Pancreas (tissue), 10 donors: Measurements from ENCODE around the gene TBX20. TPM values are rescaled to one million over a fixed set of nuclear protein-coding genes. Genes with fewer than 3 reads are reported as not detected.
"Not testable (repeated sequence)": the region's sequence is repeated elsewhere in the genome, so short reads cannot be mapped to it uniquely, and the experiment has no call there.

ENCODE experiments used
- ATAC-seq, 4 donors: fragments of 200-7000 bp; cut with Tn5 transposase; one replicate each; pipeline versions ENCODE4 v1.8.0 to v1.9.1; 2020; ENCODE audit warnings: mild to moderate bottlenecking in 4 of 4, moderate library complexity in 4 of 4
- DNase-seq, 6 donors: peaks; one replicate each; pipeline ENCODE4 v3.0.0-alpha.2; 2020
- FAIRE-seq: peaks from 2 replicates; lab custom pipeline; 2012; peaks lifted over from hg19 to GRCh38; lab: Jason Lieb, UNC
- H3K27ac ChIP-seq, 4 donors: fragments of 200-600 bp; sonication (generic); 1 replicate in 3 of 4; 2 replicates in 1 of 4; pipeline versions ENCODE4 v1.5.0 to v1.8.0; 2020
- H3K27me3 ChIP-seq, 4 donors: fragments of 200-600 bp; one replicate each; pipeline ENCODE4 v1.8.0; 2021
- H3K36me3 ChIP-seq, 3 donors: fragments of 200-600 bp; sonication (generic) in 1 of 3; one replicate each; pipeline versions ENCODE4 v1.5.0 to v1.8.0; 2020 to 2021
- H3K4me1 ChIP-seq, 3 donors: fragments of 200-600 bp; one replicate each; pipeline ENCODE4 v1.8.0; 2021
- H3K4me3 ChIP-seq, 4 donors: fragments of 200-600 bp; sonication (generic) in 2 of 4; one replicate each; pipeline versions ENCODE4 v1.5.0 to v1.8.0; 2020 to 2021
- H3K9me3 ChIP-seq, 4 donors: fragments of 200-600 bp; one replicate each; pipeline ENCODE4 v1.8.0; 2021
- WGBS, 2 donors: extraction: QIAGEN DNeasy Blood & Tissue Kit; methylation state at CpG; one replicate each; pipeline ENCODE4 v1.1.7; 2013; 5-methylcytosine and 5-hydroxymethylcytosine counted together
- intact Hi-C, 3 donors: fragments of 100-400 bp; cut with DNase I; formaldehyde crosslinking; loops; one replicate each; pipeline versions ENCODE4 v1.11.1 to v1.14.2; 2022
- polyA plus RNA-seq, 2 donors: library from polyadenylated mRNA; stranded (reverse); fragments of 200-250 nt; gene quantifications; one replicate each; pipeline ENCODE4 v1.2.3, GENCODE V29; 2013
- total RNA-seq, 6 donors: library from RNA; stranded (reverse); fragmentation: NEBNext Ultra II Directional in 4 of 6; extraction: Animal tissue kit (Norgen Biotek cat#: 25700) in 4 of 6; gene quantifications; one replicate each; pipeline versions ENCODE4 v1.2.1 to v1.2.4, GENCODE V29; 2021 to 2023
- TF ChIP-seq, protein P1 (sequence below), 4 donors: fragments of 200-600 bp; sonication (generic) in 3 of 4; IDR thresholded peaks; one replicate each; pipeline versions ENCODE4 v1.5.0 to v1.8.0; 2021; ENCODE audit warnings: antibody characterized with exemption in 4 of 4
- donor health status: healthy with polysubstance abuse.
- donor health status: DM: no; HTN: no; CAD: no; lungs with moderate emphysema.
- donor health status: DM: no; HTN: no; CAD: no.
- donor health status: control.
- donor health status: control.
- donor health status: Bipolar disorder and iron deficiency.
- donor health status: DM: yes; HTN: yes; CAD: no.
- donor health status: DM: no; HTN: no; CAD: no.
- donor health status: DM: no; HTN: no; CAD: no.
- donor health status: DM: yes; HTN: yes; CAD: no.

The TBX20 gene
- total and polyA plus RNA-seq, 8 donors = not detected

DNA sequence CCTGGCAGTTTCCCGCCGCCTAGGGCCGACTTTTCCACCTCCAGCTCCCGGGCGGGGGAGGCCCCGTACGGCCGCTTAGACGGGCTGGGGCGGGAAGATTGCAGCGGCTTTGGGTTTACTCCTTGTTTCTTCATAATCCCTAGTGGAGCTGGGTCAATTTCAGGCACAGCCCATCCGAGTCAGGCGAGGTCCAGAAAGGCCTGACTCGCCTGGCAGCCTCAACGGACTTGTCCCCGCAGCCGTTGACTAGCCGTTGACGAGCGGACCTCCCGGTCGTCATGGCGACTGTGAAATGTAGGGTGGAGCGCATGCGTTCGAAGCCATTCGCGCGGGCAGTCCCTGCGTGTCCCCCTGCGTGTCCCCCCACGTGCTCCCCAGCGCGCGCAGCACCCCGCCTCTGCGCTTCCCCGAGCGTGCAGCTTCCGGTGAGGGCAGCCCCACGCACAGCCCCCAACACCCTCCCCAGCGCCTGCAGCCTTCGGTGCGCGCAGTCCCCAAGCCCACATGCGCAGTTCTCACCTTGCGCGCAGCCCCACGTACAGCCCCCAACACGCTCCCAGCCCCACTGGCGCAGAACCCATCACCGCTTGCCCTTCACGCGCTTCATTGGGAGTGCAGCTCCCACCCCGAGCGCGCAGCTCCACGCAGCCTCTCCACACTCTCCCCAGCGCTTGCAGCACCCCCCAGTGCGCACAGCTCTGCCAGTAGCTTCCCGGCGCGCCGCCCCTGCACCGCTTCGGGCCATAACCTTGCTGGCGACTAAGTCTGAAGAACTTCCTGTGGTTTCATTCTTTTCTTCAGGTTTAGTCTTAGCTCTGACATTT lies 67.8 kb downstream of the TBX20 start:
- no peaks in the 10 kb centered on the region for H3K4me1 ChIP-seq
- no peak overlapping the region for H3K27ac ChIP-seq
- peak overlapping the region in 3 of 4 donors; percentile 14 to 47 (median 29) for H3K4me3 ChIP-seq
- ATAC-seq (peak; percentile 53 to 83 (median 70)), FAIRE-seq (no peak), DNase-seq (peak; percentile 10 to 71 (median 18))
- peaks cover 0 to 5% (median 0%) of the 10 kb centered on the region in 4 donors for H3K27me3 ChIP-seq
- WGBS, 2 donors = 1 to 2% methylated on average over 64 to 67 of the region's 67 CpGs
- no peaks in the 10 kb centered on the region for H3K9me3 ChIP-seq
- TF ChIP-seq, protein P1, sequence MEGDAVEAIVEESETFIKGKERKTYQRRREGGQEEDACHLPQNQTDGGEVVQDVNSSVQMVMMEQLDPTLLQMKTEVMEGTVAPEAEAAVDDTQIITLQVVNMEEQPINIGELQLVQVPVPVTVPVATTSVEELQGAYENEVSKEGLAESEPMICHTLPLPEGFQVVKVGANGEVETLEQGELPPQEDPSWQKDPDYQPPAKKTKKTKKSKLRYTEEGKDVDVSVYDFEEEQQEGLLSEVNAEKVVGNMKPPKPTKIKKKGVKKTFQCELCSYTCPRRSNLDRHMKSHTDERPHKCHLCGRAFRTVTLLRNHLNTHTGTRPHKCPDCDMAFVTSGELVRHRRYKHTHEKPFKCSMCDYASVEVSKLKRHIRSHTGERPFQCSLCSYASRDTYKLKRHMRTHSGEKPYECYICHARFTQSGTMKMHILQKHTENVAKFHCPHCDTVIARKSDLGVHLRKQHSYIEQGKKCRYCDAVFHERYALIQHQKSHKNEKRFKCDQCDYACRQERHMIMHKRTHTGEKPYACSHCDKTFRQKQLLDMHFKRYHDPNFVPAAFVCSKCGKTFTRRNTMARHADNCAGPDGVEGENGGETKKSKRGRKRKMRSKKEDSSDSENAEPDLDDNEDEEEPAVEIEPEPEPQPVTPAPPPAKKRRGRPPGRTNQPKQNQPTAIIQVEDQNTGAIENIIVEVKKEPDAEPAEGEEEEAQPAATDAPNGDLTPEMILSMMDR (IDR thresholded peaks at IDR 0.05) = no peak
- intact Hi-C loops = no loop called here
- no peaks in the 10 kb centered on the region for H3K36me3 ChIP-seq

DNA sequence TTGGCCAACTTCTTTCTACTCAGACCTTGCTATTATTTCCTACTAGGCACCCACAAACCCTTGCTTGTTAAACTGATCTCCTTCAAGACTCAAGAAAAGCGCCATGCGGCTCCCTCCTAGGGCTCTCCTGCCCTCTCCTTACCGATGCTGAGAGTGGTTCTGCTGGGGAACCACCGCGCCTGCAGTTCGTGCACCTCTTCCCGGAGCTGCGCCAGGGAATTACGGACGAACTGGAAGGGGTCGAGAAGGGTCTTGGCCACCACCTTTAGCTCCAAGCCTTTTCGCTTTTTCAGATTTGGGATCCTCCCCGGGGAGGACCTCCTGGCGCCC lies 68.4 kb downstream of the TBX20 start:
- H3K27me3 ChIP-seq, H3K4me1 ChIP-seq, H3K27ac ChIP-seq, intact Hi-C loops, FAIRE-seq, H3K36me3 ChIP-seq, H3K9me3 ChIP-seq: not testable (repeated sequence)
- peak in 2 of 4 donors; percentile 32 to 34 for ATAC-seq
- DNase-seq = peak in 1 of 6 donors; percentile 6
- 4% methylated on average over 14 of the region's 14 CpGs for WGBS, 2 donors
- H3K4me3 ChIP-seq = peak overlapping the region in 2 of 4 donors; percentile 29 to 47

- H3K4me1 ChIP-seq, FAIRE-seq, DNase-seq, H3K4me3 ChIP-seq, H3K27ac ChIP-seq, intact Hi-C loops, H3K27me3 ChIP-seq, ATAC-seq, H3K36me3 ChIP-seq, H3K9me3 ChIP-seq: not testable (repeated sequence)
- 41 to 53% methylated on average over 5 of the region's 5 CpGs for WGBS, 2 donors
These were observed 68.9 kb downstream of the TBX20 start for GRCh38 chr7:35184961-35185360.

- ATAC-seq, FAIRE-seq, H3K4me1 ChIP-seq, DNase-seq, H3K27ac ChIP-seq, intact Hi-C loops, H3K9me3 ChIP-seq, H3K36me3 ChIP-seq, H3K4me3 ChIP-seq, H3K27me3 ChIP-seq: not testable (repeated sequence)
- 55 to 62% methylated on average over 4 to 5 of the region's 5 CpGs for WGBS, 2 donors
These were observed 69.9 kb downstream of the TBX20 start for GRCh38 chr7:35183873-35184503.

DNA sequence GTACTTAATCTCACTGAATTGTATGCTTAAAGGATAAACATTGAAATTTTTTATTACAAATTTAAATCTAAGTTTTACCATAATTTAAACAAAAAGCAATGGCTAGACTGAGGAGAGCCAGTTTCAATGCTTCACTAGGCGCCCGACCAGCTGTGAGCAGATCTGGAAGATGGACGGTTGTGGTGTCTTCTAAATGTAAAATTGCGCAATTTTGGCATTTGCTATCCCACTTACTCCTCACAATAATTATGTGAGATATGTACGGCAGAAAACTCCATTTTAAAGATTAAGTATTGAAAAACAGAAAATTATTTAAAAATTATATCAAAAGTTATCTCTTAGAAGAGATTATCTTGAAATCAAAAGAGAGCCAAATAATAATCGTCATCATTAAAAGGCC lies 73.2 kb downstream of the TBX20 start:
- not testable (repeated sequence) for FAIRE-seq

DNA sequence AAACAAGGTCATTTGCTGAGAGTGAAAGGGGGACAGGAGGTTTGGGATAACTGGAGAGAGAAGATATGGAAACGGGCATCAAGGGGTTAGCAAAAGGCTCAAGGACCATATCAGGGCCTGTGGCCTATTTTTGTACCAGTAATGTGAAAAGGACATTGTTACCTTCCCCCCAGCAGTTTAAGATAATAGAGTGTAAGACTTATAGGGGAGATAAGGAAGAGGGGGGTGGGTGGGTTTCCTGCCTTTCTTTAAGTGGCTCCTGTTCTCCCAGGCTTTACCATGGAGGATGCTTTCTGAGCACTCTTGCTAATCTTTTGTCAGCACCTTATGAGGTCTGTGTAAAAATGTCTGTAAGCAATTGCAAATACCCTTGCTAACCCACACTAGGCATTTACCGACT lies 80.7 kb downstream of the TBX20 start:
- H3K4me3 ChIP-seq, H3K9me3 ChIP-seq, H3K27ac ChIP-seq, H3K27me3 ChIP-seq, FAIRE-seq, intact Hi-C loops, H3K4me1 ChIP-seq, H3K36me3 ChIP-seq, ATAC-seq, DNase-seq: not testable (repeated sequence)
- 35 to 48% methylated on average over 2 of the region's 2 CpGs for WGBS, 2 donors

More for the DNA sequence above, 73.2 kb downstream of the TBX20 start:
- H3K36me3 ChIP-seq, DNase-seq, H3K4me1 ChIP-seq, H3K4me3 ChIP-seq, intact Hi-C loops, H3K27me3 ChIP-seq, H3K27ac ChIP-seq, ATAC-seq, H3K9me3 ChIP-seq: not testable (repeated sequence)
- WGBS, 2 donors = 82 to 85% methylated on average over 6 of the region's 6 CpGs

DNA sequence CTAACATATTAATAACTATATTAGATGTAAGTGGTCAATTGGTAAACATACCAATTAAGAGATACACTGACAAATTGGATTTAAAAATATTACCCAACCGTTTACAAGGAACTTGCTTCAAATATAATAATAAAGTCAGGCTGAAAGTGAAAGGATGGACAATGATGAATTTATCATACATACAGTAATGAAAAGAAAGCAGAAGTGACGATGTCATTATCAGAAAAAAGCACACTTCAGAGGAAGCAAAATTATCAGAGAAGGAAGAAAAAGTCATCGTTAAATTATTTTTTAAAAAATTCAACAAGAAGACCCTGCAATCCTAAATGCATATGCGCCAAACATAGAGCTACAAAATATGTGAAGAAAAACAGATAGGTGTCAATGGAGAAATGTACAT lies 81.8 kb downstream of the TBX20 start:
- H3K27ac ChIP-seq, ATAC-seq, H3K4me3 ChIP-seq, DNase-seq, H3K9me3 ChIP-seq, H3K27me3 ChIP-seq, intact Hi-C loops, H3K4me1 ChIP-seq, FAIRE-seq, H3K36me3 ChIP-seq: not testable (repeated sequence)
- WGBS, 2 donors = 71 to 73% methylated on average over 4 of the region's 4 CpGs

- H3K4me1 ChIP-seq, H3K4me3 ChIP-seq, ATAC-seq, H3K27ac ChIP-seq, H3K36me3 ChIP-seq, FAIRE-seq, DNase-seq, H3K9me3 ChIP-seq, H3K27me3 ChIP-seq, intact Hi-C loops: not testable (repeated sequence)
These were observed 86.2 kb downstream of the TBX20 start for GRCh38 chr7:35167658-35168057.

DNA sequence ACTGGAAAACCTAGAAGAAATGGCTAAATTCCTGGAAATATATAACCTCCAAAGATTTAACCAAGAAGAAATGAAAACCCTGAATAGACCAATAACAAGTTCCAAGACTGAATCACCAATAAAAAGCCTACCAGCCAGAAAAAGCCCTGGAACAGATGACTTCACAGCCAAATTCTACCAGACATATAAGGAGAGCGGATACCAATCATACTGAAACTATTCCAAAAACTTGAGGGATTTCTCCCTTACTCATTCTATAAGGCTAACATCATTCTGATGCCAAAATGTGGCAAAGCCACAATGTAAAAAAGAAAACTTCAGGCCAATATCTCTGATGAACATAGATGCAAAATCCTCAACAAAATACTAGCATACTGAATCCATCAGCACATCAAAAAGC lies 86.7 kb downstream of the TBX20 start:
- H3K27me3 ChIP-seq, H3K27ac ChIP-seq, H3K4me1 ChIP-seq, H3K4me3 ChIP-seq, H3K9me3 ChIP-seq, intact Hi-C loops, DNase-seq, H3K36me3 ChIP-seq, ATAC-seq, FAIRE-seq: not testable (repeated sequence)
- 92 to 100% methylated on average over 1 of the region's 1 CpG for WGBS, 2 donors

GRCh38 chr7:35161059-35161740 lies 92.7 kb downstream of the TBX20 start:
- H3K4me1 ChIP-seq, FAIRE-seq, ATAC-seq, H3K36me3 ChIP-seq, H3K27ac ChIP-seq, H3K4me3 ChIP-seq, H3K9me3 ChIP-seq, H3K27me3 ChIP-seq, DNase-seq, intact Hi-C loops: not testable (repeated sequence)
- WGBS, 2 donors = 21 to 27% methylated on average over 3 of the region's 3 CpGs
